Activated B cell treated with CpG ODN at 0.5 μM for 24 hours (primary cell): Measurements from ENCODE around the gene ITPKB. TPM values are rescaled to one million over a fixed set of nuclear protein-coding genes. Genes with fewer than 3 reads are reported as not detected.
"Not testable (repeated sequence)": the region's sequence is repeated elsewhere in the genome, so short reads cannot be mapped to it uniquely, and the experiment has no call there.

Experiments used
- ATAC-seq: fragments of 200-7000 bp; cut with Tn5 transposase; one replicate; pipeline ENCODE4 v1.10.0; 2021; ENCODE audit warnings: low read depth, mild to moderate bottlenecking, moderate library complexity
- CTCF ChIA-PET: fragments of 350-600 bp; sonication (Branson Sonifier 250); formaldehyde crosslinking; loops from one replicate; lab custom pipeline; 2021; ENCODE audit warnings: antibody characterized with exemption; lab: Charles Lee
- POLR2A ChIA-PET: fragments of 350-600 bp; sonication (Branson Sonifier 250); formaldehyde crosslinking; loops from one replicate; lab custom pipeline; 2021; ENCODE audit warnings: antibody characterized with exemption; lab: Charles Lee
- DNase-seq: peaks from one replicate; pipeline ENCODE4 v3.0.0; 2022
- H3K27ac Mint-ChIP-seq: one replicate; pipeline ENCODE4 v1.8.0; 2020; ENCODE audit warnings: mixed read lengths
- H3K27me3 Mint-ChIP-seq: one replicate; pipeline ENCODE4 v1.8.0; 2021; ENCODE audit warnings: mixed read lengths
- H3K36me3 Mint-ChIP-seq: one replicate; pipeline ENCODE4 v1.8.0; 2021; ENCODE audit warnings: low read depth, mixed read lengths
- H3K4me1 Mint-ChIP-seq: one replicate; pipeline ENCODE4 v1.8.0; 2021; ENCODE audit warnings: mixed read lengths
- H3K4me3 Mint-ChIP-seq: one replicate; pipeline ENCODE4 v1.8.0; 2020; ENCODE audit warnings: mild to moderate bottlenecking, mixed read lengths
- H3K9me3 Mint-ChIP-seq: one replicate; pipeline ENCODE4 v1.8.0; 2020; ENCODE audit warnings: mixed read lengths
- intact Hi-C: fragments of 100-400 bp; cut with micrococcal nuclease; formaldehyde crosslinking; loops from one replicate; pipeline ENCODE4 v1.15.1; 2024
- total RNA-seq: library from RNA; stranded (reverse); gene quantifications from 2 replicates; pipeline ENCODE4 v1.2.3, GENCODE V29; 2022
- TF ChIP-seq, protein P1 (sequence below): fragments of 200-600 bp; IDR thresholded peaks from one replicate; pipeline ENCODE4 v1.8.0; 2022; ENCODE audit warnings: antibody characterized with exemption, mild to moderate bottlenecking

ITPKB gene
- total RNA-seq, 1 donor from 2014 or later: 97.3 TPM

DNA sequence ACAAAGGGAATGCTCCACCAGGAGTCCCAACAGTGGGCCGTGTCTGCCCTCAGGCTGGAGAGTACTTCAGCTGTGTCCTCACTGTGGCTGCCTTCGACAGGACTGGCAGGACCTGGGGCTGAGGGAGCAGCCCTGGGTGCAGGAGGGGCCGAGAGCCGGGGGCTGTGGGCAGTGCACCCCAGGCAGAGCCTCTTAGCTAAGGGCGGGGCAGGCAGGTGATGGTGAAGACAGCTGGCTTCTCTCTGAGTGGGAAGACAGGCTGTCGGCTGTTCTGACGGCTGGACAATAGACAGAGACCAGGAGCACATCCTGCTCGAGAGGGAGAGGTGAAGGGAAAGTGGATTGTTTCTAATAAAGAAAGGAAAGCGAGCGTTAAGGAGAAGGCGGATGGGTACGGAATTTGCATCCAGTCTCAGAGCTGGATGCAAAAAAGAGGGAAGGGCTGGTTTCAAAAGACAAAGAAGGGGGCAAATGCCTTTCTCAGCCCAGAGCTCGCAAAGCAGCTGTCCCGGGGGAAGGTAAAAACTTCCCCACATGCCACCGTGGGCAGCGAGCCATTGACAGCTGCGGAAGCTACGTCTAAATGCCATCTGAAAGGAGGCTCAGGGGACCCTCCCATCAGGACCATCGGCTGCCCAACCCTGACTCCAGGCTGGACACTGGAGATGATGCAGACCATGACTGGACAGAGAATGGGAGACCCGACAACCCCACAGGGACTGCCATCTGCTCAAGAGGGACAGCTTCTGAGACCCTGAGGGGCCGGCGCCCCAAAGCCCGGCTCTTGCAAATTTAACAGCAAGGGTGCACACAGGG is 98.6 kb downstream of the ITPKB start:
- Mint-ChIP-seq H3K9me3 (no peaks in the 10 kb centered on the region), H3K27me3 (no peaks in the 10 kb centered on the region), H3K36me3 (peaks cover 77% of the 10 kb centered on the region), H3K27ac (peak overlapping the region; percentile 85), H3K4me1 (peaks cover 85% of the 10 kb centered on the region), H3K4me3 (peak overlapping the region; percentile 58)
- ChIA-PET POLR2A (interaction anchor here (0.6 to 7.6 kb wide), 15 partner anchors 13 to 791 kb away, joined by 3 to 163 read pairs (median 12); partner anchors contain the start of gene ITPKB), CTCF (interaction anchor here (0.8 to 4.9 kb wide), 9 partner anchors 14 to 188 kb away, joined by 3 to 26 read pairs (median 5); no protein-coding TSS in a partner anchor)
- DNase-seq (peak; percentile 59), ATAC-seq (peak; percentile 55)
- intact Hi-C loops: loop anchor here (1.0 kb wide), 1 partner anchor 23 kb away; no protein-coding TSS in a partner anchor
- TF ChIP-seq, protein P1, sequence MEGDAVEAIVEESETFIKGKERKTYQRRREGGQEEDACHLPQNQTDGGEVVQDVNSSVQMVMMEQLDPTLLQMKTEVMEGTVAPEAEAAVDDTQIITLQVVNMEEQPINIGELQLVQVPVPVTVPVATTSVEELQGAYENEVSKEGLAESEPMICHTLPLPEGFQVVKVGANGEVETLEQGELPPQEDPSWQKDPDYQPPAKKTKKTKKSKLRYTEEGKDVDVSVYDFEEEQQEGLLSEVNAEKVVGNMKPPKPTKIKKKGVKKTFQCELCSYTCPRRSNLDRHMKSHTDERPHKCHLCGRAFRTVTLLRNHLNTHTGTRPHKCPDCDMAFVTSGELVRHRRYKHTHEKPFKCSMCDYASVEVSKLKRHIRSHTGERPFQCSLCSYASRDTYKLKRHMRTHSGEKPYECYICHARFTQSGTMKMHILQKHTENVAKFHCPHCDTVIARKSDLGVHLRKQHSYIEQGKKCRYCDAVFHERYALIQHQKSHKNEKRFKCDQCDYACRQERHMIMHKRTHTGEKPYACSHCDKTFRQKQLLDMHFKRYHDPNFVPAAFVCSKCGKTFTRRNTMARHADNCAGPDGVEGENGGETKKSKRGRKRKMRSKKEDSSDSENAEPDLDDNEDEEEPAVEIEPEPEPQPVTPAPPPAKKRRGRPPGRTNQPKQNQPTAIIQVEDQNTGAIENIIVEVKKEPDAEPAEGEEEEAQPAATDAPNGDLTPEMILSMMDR: no peak

DNA sequence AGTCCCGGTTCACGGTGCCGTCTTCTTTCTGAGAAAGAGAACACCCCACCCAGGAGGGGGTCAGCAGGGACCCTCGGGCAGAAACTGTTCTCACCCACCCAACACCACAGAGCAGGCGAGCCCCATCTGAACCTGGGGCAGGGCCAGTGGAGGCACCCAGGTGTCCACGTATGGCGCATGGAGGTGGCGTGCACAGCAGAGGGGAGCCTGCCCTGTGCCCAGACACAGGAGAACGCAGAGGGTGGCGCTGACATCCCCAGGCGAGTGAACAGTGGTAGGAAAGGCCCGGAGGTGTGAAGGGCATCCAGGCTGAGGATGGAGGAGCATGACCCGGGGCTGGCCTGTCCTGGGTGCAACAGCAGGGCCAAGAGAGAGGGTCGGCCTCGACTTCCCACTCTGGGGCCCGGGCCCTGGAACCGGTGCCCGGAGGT is 99.4 kb downstream of the ITPKB start:
- no peak for ATAC-seq
- ChIA-PET CTCF (interaction anchor here (0.9 to 4.9 kb wide), 4 partner anchors 47 to 189 kb away, joined by 3 to 26 read pairs (median 8); no protein-coding TSS in a partner anchor), POLR2A (interaction anchor here (0.6 to 7.6 kb wide), 10 partner anchors 13 to 243 kb away, joined by 3 to 163 read pairs (median 13); partner anchors contain the start of gene ITPKB)
- Mint-ChIP-seq H3K9me3 (no peaks in the 10 kb centered on the region), H3K4me3 (no peak overlapping the region), H3K27ac (peak overlapping the region; percentile 53), H3K36me3 (peaks cover 78% of the 10 kb centered on the region), H3K4me1 (peaks cover 85% of the 10 kb centered on the region), H3K27me3 (no peaks in the 10 kb centered on the region)
- DNase-seq: no peak
- TF ChIP-seq, protein P1: no peak
- intact Hi-C loops: loop anchor here (1.0 kb wide), 1 partner anchor 24 kb away; no protein-coding TSS in a partner anchor

DNA sequence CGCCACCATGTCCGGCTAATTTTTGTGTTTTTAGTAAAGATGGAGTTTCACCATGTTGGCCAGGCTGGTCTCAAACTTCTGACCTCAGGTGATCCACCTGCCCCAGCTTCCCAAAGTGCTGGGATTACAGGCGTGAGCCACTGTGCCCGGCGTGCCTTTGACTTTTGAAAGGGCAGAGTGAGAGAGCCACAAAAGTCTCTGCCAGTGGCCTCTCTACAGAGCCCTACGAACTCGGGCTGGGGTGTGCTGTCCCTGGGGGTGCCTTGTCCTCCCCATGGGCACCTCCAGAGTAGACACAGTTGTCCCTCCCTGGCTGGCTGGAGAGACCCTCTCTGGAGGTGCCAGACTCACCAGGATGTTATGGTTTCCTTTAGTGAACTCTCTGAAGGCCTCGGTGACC is 99.9 kb downstream of the ITPKB start:
- H3K4me3 Mint-ChIP-seq, H3K9me3 Mint-ChIP-seq, intact Hi-C loops, CTCF ChIA-PET, DNase-seq, ATAC-seq, H3K27me3 Mint-ChIP-seq: not testable (repeated sequence)
- POLR2A ChIA-PET: interaction anchor here (0.6 to 7.6 kb wide), 6 partner anchors 13 to 190 kb away, joined by 3 to 163 read pairs (median 4); no protein-coding TSS in a partner anchor
- H3K4me1 Mint-ChIP-seq: peaks cover 84% of the 10 kb centered on the region
- H3K27ac Mint-ChIP-seq: peak overlapping the region; percentile 53
- peaks cover 77% of the 10 kb centered on the region for H3K36me3 Mint-ChIP-seq

DNA sequence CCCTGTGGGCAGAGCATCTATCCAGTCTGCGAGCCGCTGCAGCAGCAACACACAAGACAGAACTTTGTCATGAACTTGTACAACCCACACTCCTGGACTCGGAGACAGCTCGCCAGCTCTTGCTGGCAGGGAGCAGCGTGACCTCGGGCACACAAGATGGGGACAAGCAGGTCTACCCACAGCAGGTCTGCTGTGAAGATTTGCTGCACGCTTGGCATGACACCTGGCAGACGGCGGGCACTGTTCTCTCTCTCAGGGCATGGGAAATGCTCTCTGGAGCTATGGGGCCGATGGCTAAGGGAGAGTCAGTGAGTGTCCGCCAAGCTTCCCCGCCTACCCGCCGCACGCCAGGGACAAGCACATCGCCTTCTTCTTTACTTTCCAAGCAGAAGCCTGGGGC is 100.5 kb downstream of the ITPKB start:
- Mint-ChIP-seq H3K27ac (peak overlapping the region; percentile 53), H3K9me3 (no peaks in the 10 kb centered on the region), H3K4me3 (no peak overlapping the region), H3K36me3 (peaks cover 76% of the 10 kb centered on the region), H3K27me3 (no peaks in the 10 kb centered on the region), H3K4me1 (peaks cover 84% of the 10 kb centered on the region)
- ChIA-PET POLR2A (interaction anchor here (1.0 to 7.6 kb wide), 8 partner anchors 16 to 189 kb away, joined by 3 to 163 read pairs (median 6); no protein-coding TSS in a partner anchor), CTCF (interaction anchor here (1.7 to 8.4 kb wide), 2 partner anchors 58 to 188 kb away, joined by 5 to 91 read pairs; no protein-coding TSS in a partner anchor)
- DNase-seq (no peak), ATAC-seq (no peak)
- TF ChIP-seq, protein P1: no peak
- intact Hi-C loops: no loop called here

DNA sequence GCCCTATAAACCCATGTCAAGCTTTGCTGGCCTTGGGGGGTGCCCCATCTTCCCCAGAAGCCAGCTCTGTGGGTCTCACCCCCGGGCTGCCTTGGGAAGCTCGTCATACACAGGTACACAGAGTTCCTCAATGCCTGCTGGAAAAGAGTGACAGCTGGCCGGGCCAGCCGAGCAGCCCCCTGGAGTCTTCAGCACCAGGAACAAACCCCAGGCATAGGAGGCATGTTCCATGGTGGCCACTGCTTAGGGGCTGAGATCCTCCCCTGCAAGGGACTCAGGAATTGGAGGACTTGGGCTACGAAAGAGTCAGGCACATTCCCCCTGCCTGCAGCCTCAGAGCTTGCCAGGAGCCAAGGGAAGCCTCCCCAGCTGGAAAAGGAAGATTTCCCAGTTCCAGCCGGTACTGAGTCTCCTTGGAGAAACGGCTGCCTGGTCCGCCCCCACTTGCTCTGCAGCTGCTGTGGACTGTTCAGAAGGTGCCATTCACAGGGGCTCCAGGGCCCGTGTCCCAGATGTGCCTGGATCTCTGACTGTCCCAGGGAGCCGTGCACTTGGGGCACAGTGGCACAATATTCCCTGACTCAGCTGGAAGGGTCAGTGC is 101.0 kb downstream of the ITPKB start:
- H3K36me3 Mint-ChIP-seq: peaks cover 79% of the 10 kb centered on the region
- H3K4me1 Mint-ChIP-seq: peaks cover 84% of the 10 kb centered on the region
- intact Hi-C loops: no loop called here
- DNase-seq: peak; percentile 13
- CTCF ChIA-PET: interaction anchor here (1.7 to 8.4 kb wide), 2 partner anchors 58 to 189 kb away, joined by 5 to 91 read pairs; no protein-coding TSS in a partner anchor
- no peak overlapping the region for H3K4me3 Mint-ChIP-seq
- no peaks in the 10 kb centered on the region for H3K27me3 Mint-ChIP-seq
- POLR2A ChIA-PET: interaction anchor here (1.0 to 2.0 kb wide), 6 partner anchors 17 to 190 kb away, joined by 3 to 6 read pairs (median 4); no protein-coding TSS in a partner anchor
- TF ChIP-seq, protein P1: no peak
- H3K27ac Mint-ChIP-seq: peak overlapping the region; percentile 53
- ATAC-seq: no peak
- no peaks in the 10 kb centered on the region for H3K9me3 Mint-ChIP-seq
